Measurements from ENCODE around the gene SFXN5.

DNA sequence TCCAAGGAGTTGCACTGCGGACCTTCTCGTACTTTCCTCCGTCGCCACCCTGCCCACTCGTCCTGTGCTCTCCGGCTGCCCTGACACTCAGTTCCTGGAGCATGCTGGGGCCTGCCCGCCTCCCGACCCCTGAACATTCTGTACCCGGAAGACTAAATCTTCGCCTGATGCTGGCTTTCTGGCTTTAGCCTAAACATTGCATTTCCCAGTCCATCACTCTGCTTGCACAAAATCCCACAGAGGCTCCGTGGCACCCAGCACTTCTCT, 550 bp upstream of the SFXN5 start:
- TF ChIP-seq, protein P1, sequence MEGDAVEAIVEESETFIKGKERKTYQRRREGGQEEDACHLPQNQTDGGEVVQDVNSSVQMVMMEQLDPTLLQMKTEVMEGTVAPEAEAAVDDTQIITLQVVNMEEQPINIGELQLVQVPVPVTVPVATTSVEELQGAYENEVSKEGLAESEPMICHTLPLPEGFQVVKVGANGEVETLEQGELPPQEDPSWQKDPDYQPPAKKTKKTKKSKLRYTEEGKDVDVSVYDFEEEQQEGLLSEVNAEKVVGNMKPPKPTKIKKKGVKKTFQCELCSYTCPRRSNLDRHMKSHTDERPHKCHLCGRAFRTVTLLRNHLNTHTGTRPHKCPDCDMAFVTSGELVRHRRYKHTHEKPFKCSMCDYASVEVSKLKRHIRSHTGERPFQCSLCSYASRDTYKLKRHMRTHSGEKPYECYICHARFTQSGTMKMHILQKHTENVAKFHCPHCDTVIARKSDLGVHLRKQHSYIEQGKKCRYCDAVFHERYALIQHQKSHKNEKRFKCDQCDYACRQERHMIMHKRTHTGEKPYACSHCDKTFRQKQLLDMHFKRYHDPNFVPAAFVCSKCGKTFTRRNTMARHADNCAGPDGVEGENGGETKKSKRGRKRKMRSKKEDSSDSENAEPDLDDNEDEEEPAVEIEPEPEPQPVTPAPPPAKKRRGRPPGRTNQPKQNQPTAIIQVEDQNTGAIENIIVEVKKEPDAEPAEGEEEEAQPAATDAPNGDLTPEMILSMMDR (IDR thresholded peaks at IDR 0.05): no peak
- TF ChIP-seq GATA3 (IDR thresholded peaks at IDR 0.05; ENCODE audit: borderline replicate concordance): no peak
- TF ChIP-seq POLR2A (IDR thresholded peaks at IDR 0.05; ENCODE audit: low read length): no peak
- no peak for TF ChIP-seq KDM5A (IDR thresholded peaks at IDR 0.05)
- no peak for TF ChIP-seq JUN (IDR thresholded peaks at IDR 0.05)
- TF ChIP-seq NPAS2 (CRISPR knock-in tag; IDR thresholded peaks at IDR 0.05; ENCODE audit: borderline replicate concordance): no peak
- TF ChIP-seq, protein P2, sequence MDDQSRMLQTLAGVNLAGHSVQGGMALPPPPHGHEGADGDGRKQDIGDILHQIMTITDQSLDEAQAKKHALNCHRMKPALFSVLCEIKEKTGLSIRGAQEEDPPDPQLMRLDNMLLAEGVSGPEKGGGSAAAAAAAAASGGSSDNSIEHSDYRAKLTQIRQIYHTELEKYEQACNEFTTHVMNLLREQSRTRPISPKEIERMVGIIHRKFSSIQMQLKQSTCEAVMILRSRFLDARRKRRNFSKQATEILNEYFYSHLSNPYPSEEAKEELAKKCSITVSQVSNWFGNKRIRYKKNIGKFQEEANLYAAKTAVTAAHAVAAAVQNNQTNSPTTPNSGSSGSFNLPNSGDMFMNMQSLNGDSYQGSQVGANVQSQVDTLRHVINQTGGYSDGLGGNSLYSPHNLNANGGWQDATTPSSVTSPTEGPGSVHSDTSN (IDR thresholded peaks at IDR 0.05): no peak
